Adrenal gland (tissue), 5 donors: Measurements from ENCODE around the gene MAPRE3.

Experiments used
- POLR2A ChIP-seq, 2 donors: fragments of 450-650 bp; IDR thresholded peaks; one replicate each; pipeline ENCODE4 v1.6.1; 2017; ENCODE audit warnings: antibody characterized with exemption in 2 of 2, mild to moderate bottlenecking in 2 of 2, moderate library complexity in 1 of 2
- TF ChIP-seq, protein P1 (sequence below), 6 experiments: fragments of 450-650 bp in 4 of 6; fragments of 200-600 bp in 2 of 6; sonication (generic) in 1 of 6; IDR thresholded peaks; 1 replicate in 5 of 6; 2 replicates in 1 of 6; pipeline versions ENCODE4 v1.5.1 to v1.8.0; 2016 to 2021; ENCODE audit warnings: antibody characterized with exemption in 6 of 6, mild to moderate bottlenecking in 2 of 6, moderate library complexity in 1 of 6
- donor health status: DM: no; HTN: no; CAD: no.

- TF ChIP-seq, protein P1, sequence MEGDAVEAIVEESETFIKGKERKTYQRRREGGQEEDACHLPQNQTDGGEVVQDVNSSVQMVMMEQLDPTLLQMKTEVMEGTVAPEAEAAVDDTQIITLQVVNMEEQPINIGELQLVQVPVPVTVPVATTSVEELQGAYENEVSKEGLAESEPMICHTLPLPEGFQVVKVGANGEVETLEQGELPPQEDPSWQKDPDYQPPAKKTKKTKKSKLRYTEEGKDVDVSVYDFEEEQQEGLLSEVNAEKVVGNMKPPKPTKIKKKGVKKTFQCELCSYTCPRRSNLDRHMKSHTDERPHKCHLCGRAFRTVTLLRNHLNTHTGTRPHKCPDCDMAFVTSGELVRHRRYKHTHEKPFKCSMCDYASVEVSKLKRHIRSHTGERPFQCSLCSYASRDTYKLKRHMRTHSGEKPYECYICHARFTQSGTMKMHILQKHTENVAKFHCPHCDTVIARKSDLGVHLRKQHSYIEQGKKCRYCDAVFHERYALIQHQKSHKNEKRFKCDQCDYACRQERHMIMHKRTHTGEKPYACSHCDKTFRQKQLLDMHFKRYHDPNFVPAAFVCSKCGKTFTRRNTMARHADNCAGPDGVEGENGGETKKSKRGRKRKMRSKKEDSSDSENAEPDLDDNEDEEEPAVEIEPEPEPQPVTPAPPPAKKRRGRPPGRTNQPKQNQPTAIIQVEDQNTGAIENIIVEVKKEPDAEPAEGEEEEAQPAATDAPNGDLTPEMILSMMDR (IDR thresholded peaks at IDR 0.05), result no peak
- TF ChIP-seq POLR2A (IDR thresholded peaks at IDR 0.05), result no peak
Observed at GRCh38 chr2:27023740-27024139, 53.3 kb downstream of the MAPRE3 start.
